ENCODE results near the gene PARP12.

PARP12 gene

DNA sequence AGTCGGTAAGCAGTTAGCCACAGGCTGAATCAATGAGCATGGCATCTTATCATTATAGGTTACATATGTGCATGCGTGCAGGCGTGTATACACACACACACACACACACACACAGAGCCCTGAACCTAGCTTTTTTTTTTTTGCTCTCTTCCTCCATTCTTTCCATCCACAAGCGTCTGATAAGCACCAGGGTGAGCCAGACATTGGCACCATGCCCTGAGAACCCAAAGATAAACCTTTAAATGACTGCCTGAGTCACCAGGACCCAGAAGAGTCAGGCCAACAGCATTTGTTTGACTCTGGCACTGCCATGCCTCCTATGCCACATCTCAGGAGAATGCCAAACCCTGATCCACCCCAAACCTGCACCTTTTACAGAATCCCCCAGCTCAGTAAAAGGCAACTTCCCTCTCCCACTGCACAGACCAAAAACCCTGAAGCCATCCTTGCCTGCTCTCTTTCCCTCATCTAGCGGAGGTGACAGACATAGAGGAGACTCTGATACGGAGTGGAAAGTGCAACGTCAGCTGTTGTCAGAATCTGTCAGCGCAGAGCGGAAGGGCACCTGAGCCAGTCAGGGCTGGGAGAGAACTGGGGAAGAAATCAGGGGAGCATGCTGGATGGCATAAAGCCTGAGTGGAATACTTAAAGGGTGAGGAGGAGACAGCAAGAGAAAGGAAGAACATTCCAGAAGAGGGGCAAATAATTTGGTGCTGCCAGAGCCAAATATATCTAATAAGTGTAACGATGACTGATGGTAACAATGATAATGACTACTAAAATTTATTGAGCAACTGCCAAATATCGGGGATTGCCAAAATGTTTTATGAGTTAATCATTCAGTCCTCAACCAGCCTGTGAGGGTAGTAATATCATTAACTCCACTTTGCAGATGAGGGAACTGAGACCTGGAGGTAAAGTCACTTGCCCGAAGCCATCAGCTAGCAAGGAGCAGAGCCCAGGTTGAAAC is 3.2 kb downstream of the PARP12 start:
- no peaks in the 10 kb centered on the region for H3K4me1 ChIP-seq (ENCODE audit: control insufficient read depth, insufficient read depth, low read length)
- no peaks in the 10 kb centered on the region for H3K36me3 ChIP-seq (ENCODE audit: control insufficient read depth in 2 of 2, insufficient read depth in 1 of 2, low read length in 2 of 2)
- CTCF ChIA-PET = interaction anchor here (0.5 kb wide), 1 partner anchor 344 kb away, joined by 3 read pairs; no protein-coding TSS in a partner anchor
- no peak overlapping the region for H3K4me3 ChIP-seq (ENCODE audit: low read depth, low read length)
- no peak overlapping the region for H3K27ac ChIP-seq (ENCODE audit: extremely low read depth, low read depth, low read length)
- TF ChIP-seq ZNF366 (tag by site-specific recombination; conservative IDR thresholded peaks at IDR 0.05) = 0 out of 2 replicates have a peak, but pooled peaks have one; percentile 22
- no peak for TF ChIP-seq ZNF530 (tag by site-specific recombination; IDR thresholded peaks at IDR 0.05; ENCODE audit: low read depth)
- TF ChIP-seq ZNF335 (tag by site-specific recombination; conservative IDR thresholded peaks at IDR 0.05) = peak; percentile 52
- TF ChIP-seq, protein P1, sequence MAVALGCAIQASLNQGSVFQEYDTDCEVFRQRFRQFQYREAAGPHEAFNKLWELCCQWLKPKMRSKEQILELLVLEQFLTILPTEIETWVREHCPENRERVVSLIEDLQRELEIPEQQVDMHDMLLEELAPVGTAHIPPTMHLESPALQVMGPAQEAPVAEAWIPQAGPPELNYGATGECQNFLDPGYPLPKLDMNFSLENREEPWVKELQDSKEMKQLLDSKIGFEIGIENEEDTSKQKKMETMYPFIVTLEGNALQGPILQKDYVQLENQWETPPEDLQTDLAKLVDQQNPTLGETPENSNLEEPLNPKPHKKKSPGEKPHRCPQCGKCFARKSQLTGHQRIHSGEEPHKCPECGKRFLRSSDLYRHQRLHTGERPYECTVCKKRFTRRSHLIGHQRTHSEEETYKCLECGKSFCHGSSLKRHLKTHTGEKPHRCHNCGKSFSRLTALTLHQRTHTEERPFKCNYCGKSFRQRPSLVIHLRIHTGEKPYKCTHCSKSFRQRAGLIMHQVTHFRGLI (tag by site-specific recombination; IDR thresholded peaks at IDR 0.05) = 0 out of 2 replicates have a peak, but pooled peaks have one; percentile 18
- peak; percentile 30; the same call in 1 of the 2 replicates for TF ChIP-seq ZBTB20 (tag by site-specific recombination; IDR thresholded peaks at IDR 0.05)
- TF ChIP-seq ZNF600 (tag by site-specific recombination; IDR thresholded peaks at IDR 0.05) = peak; percentile 98
- TF ChIP-seq ZNF433 (tag by site-specific recombination; IDR thresholded peaks at IDR 0.05; ENCODE audit: low read depth) = no peak
- POLR2A ChIA-PET = interaction anchor here (0.6 to 0.7 kb wide), 2 partner anchors 422 to 1044 kb away, joined by 3 read pairs; no protein-coding TSS in a partner anchor
- no peaks in the 10 kb centered on the region for H3K9me3 ChIP-seq (ENCODE audit: control insufficient read depth, insufficient read depth, low read depth, low read length)

DNA sequence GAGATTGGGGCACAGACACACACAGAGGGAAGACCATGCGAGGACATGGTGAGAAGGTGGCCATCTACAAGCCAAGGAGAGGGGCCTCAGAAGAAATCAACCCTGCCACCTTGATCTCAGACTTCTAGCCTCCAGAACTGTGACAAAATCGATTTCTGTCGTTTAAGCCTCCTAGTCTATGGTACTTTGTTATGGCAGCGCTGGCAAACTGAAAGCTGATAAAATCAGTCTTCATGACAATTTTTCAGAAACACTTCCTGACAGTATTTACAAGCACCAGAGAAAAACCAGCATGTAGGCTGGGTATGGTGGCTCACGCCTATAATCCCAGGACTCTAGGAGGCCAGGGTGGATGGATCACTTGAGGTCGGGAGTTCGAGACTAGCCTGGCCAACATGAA is 4.2 kb downstream of the PARP12 start:
- ChIA-PET CTCF (no interaction called here), POLR2A (interaction anchor here (0.6 kb wide), 1 partner anchor 1045 kb away, joined by 3 read pairs; no protein-coding TSS in a partner anchor)
- no peak overlapping the region for H3K27ac ChIP-seq (ENCODE audit: extremely low read depth, low read depth, low read length)
- no peaks in the 10 kb centered on the region for H3K36me3 ChIP-seq (ENCODE audit: control insufficient read depth in 2 of 2, insufficient read depth in 1 of 2, low read length in 2 of 2)
- H3K4me3 ChIP-seq (ENCODE audit: low read depth, low read length) = no peak overlapping the region
- no peaks in the 10 kb centered on the region for H3K4me1 ChIP-seq (ENCODE audit: control insufficient read depth, insufficient read depth, low read length)
- H3K9me3 ChIP-seq (ENCODE audit: control insufficient read depth, insufficient read depth, low read depth, low read length) = no peaks in the 10 kb centered on the region
- TF ChIP-seq ZNF585B (tag by site-specific recombination; IDR thresholded peaks at IDR 0.05) (peak; percentile 7; the same call in 1 of the 2 replicates), ZNF791 (tag by site-specific recombination; IDR thresholded peaks at IDR 0.05) (no peak)

DNA sequence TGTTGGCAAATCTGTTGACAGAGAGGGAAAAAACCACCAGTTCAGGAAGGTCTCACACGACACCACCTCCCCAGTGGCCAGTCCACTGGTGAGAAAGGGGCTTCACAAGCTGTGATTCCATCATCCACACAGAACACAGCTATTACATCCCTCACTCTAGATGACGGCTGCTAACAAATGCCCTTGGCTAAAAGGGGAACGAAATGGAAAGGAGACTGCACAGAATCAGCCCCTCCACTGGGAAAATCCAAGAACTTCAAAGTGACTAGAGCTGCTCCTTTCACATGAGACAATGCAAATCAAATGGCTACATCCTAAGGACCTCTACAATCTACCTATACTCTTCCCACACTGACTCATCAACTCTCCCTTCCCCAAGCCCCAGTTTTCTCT is 5.6 kb downstream of the PARP12 start:
- H3K36me3 ChIP-seq (ENCODE audit: control insufficient read depth in 2 of 2, insufficient read depth in 1 of 2, low read length in 2 of 2) = no peaks in the 10 kb centered on the region
- TF ChIP-seq PRDM1 (tag by site-specific recombination; IDR thresholded peaks at IDR 0.05) (peak; percentile 42; the same call in 1 of the 2 replicates), MEIS1 (CRISPR knock-in tag; IDR thresholded peaks at IDR 0.05; ENCODE audit: borderline replicate concordance) (no peak)
- no peak overlapping the region for H3K27ac ChIP-seq (ENCODE audit: extremely low read depth, low read depth, low read length)
- no peaks in the 10 kb centered on the region for H3K4me1 ChIP-seq (ENCODE audit: control insufficient read depth, insufficient read depth, low read length)
- POLR2A ChIA-PET = no interaction called here
- H3K9me3 ChIP-seq (ENCODE audit: control insufficient read depth, insufficient read depth, low read depth, low read length) = no peaks in the 10 kb centered on the region
- no peak overlapping the region for H3K4me3 ChIP-seq (ENCODE audit: low read depth, low read length)
- CTCF ChIA-PET = interaction anchor here (0.6 kb wide), 1 partner anchor 862 kb away, joined by 5 read pairs; no protein-coding TSS in a partner anchor

GRCh38 chr7:140056431-140057142 is 6.2 kb downstream of the PARP12 start:
- H3K27ac ChIP-seq (ENCODE audit: extremely low read depth, low read depth, low read length) = no peak overlapping the region
- H3K36me3 ChIP-seq (ENCODE audit: control insufficient read depth in 2 of 2, insufficient read depth in 1 of 2, low read length in 2 of 2) = no peaks in the 10 kb centered on the region
- ChIA-PET POLR2A (no interaction called here), CTCF (no interaction called here)
- H3K9me3 ChIP-seq (ENCODE audit: control insufficient read depth, insufficient read depth, low read depth, low read length) = no peaks in the 10 kb centered on the region
- no peak overlapping the region for H3K4me3 ChIP-seq (ENCODE audit: low read depth, low read length)
- no peaks in the 10 kb centered on the region for H3K4me1 ChIP-seq (ENCODE audit: control insufficient read depth, insufficient read depth, low read length)
- TF ChIP-seq ZBTB20 (tag by site-specific recombination; IDR thresholded peaks at IDR 0.05) (no peak), ZNF707 (tag by site-specific recombination; IDR thresholded peaks at IDR 0.05) (no peak), ZNF404 (tag by site-specific recombination; IDR thresholded peaks at IDR 0.05) (no peak), ZNF629 (tag by site-specific recombination; IDR thresholded peaks at IDR 0.05) (no peak), ZNF354C (tag by site-specific recombination; IDR thresholded peaks at IDR 0.05; ENCODE audit: borderline replicate concordance, low read depth) (no peak), HOXD13 (CRISPR knock-in tag; IDR thresholded peaks at IDR 0.05; ENCODE audit: borderline replicate concordance) (no peak), ZNF24 (tag by site-specific recombination; IDR thresholded peaks at IDR 0.05) (no peak), GLIS1 (tag by site-specific recombination; IDR thresholded peaks at IDR 0.05) (no peak)
- TF ChIP-seq, protein P2, sequence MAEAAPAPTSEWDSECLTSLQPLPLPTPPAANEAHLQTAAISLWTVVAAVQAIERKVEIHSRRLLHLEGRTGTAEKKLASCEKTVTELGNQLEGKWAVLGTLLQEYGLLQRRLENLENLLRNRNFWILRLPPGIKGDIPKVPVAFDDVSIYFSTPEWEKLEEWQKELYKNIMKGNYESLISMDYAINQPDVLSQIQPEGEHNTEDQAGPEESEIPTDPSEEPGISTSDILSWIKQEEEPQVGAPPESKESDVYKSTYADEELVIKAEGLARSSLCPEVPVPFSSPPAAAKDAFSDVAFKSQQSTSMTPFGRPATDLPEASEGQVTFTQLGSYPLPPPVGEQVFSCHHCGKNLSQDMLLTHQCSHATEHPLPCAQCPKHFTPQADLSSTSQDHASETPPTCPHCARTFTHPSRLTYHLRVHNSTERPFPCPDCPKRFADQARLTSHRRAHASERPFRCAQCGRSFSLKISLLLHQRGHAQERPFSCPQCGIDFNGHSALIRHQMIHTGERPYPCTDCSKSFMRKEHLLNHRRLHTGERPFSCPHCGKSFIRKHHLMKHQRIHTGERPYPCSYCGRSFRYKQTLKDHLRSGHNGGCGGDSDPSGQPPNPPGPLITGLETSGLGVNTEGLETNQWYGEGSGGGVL (tag by site-specific recombination; IDR thresholded peaks at IDR 0.05) = no peak
- TF ChIP-seq, protein P1 (tag by site-specific recombination; IDR thresholded peaks at IDR 0.05) = no peak

Data from HEK293 (cell line).